ENCODE data around the gene SHANK3. TPM values are rescaled to one million over a fixed set of nuclear protein-coding genes. Genes with fewer than 3 reads are reported as not detected.
A peak's percentile ranks its signal among the peaks of the same experiment; 100 is the strongest.

SHANK3 gene
- total RNA-seq (under 1 TPM in 1 of 2 experiments, not detected in 1; 0.05 TPM), polyA plus RNA-seq (not detected), total RNA-seq (0 to 0.50 (median 0.04) reads per million in 6 experiments)

DNA sequence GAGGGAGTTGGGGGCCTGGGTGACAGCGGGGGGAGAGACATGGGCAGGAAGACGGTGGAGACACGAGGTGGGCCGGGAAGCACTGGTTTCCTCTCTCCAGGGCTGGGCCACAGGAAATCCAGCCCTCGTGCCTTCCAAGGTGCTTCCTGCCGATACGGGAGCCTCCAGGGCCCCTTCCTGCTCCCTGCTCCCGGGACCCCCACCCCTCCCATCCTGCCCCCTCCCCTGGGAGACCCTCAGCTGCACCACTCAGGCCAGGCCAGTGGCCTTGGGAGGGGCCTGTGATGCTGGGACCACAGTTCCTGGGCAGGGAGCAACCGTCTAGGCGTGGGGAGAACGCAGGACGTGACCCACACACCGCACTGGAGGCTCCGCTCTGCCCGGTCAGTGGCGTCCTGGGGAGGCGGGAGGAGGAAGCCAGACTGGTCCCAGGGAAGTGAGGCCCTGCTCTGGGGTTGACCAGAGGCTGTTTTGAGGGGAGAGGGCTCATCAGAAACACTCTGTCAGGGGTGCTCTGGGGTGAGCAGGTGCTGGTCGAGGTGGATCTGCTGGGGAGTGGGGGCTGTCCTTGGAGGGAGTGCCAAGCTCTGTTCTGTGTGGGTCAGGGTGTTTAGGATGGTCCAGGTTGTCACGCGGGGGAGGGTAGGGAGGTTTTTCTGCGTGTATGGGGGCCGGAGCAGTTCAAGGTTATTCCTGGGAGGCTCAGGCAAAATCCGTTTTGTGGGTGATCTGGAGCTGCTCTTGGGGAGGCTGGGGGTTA, at the start of gene SHANK3:
TSS of gene SHANK3 (plus strand) at position 353 of the 760 bp plus-strand sequence.
- H3K4me3 Mint-ChIP-seq = peak within 1 kb of the TSS; percentile 51 to 83 (median 73)
- H3K4me1 Mint-ChIP-seq = peaks cover 15 to 35% (median 21%) of the 10 kb centered on the region in 4 donors
- no peaks in the 10 kb centered on the region for H3K9me3 Mint-ChIP-seq
- H3K36me3 Mint-ChIP-seq = no peaks in the 10 kb centered on the region
- DNase-seq = no peak
- peak within 1 kb of the TSS in 6 of 10 donors; percentile 29 to 78 (median 60) for H3K27ac Mint-ChIP-seq
- no peak for ATAC-seq
- POLR2A ChIA-PET = interaction anchor here (0.7 kb wide), 1 partner anchor 38 kb away, joined by 3 read pairs; no protein-coding TSS in a partner anchor
- H3K27me3 Mint-ChIP-seq = peaks cover 13 to 34% (median 22%) of the 10 kb centered on the region in 5 donors

- H3K36me3 Mint-ChIP-seq = peaks cover 0 to 8% (median 0%) of the 10 kb centered on the region in 3 donors
- ATAC-seq = no peak
- H3K9me3 Mint-ChIP-seq = no peaks in the 10 kb centered on the region
- POLR2A ChIA-PET = interaction anchor here (1.8 kb wide), 1 partner anchor 76 kb away, joined by 4 read pairs; no protein-coding TSS in a partner anchor
- H3K4me1 Mint-ChIP-seq = peaks cover 31 to 62% (median 56%) of the 10 kb centered on the region in 4 donors
- DNase-seq = no peak
- peak overlapping the region in 3 of 10 donors; percentile 17 to 42 (median 30) for H3K4me3 Mint-ChIP-seq
- H3K27me3 Mint-ChIP-seq = no peaks in the 10 kb centered on the region
- peak overlapping the region; percentile 41 to 82 (median 78) for H3K27ac Mint-ChIP-seq
These were observed 48.1 kb upstream of the SHANK3 start for GRCh38 chr22:50624347-50625130.

- peak overlapping the region in 2 of 10 donors; percentile 58 to 65 for H3K4me3 Mint-ChIP-seq
These were observed 47.5 kb upstream of the SHANK3 start for GRCh38 chr22:50625131-50625567.

GRCh38 chr22:50625568-50626313, 46.9 kb upstream of the SHANK3 start:
- Mint-ChIP-seq H3K4me3 (peak overlapping the region in 2 of 10 donors; percentile 10 to 58), H3K27me3 (no peaks in the 10 kb centered on the region), H3K36me3 (peaks cover 0 to 8% (median 0%) of the 10 kb centered on the region in 3 donors), H3K27ac (peak overlapping the region in 2 of 10 donors; percentile 20 to 29), H3K9me3 (no peaks in the 10 kb centered on the region), H3K4me1 (peaks cover 36 to 57% (median 53%) of the 10 kb centered on the region in 4 donors)
- DNase-seq (no peak), ATAC-seq (no peak)
- POLR2A ChIA-PET = interaction anchor here (1.1 to 3.1 kb wide), 3 partner anchors 78 to 100 kb away, joined by 3 to 13 read pairs (median 4); partner anchors contain the start of gene SCO2

More at GRCh38 chr22:50625131-50625567, 47.5 kb upstream of the SHANK3 start:
- Mint-ChIP-seq H3K27ac (peak overlapping the region in 5 of 10 donors; percentile 29 to 79 (median 73)), H3K36me3 (peaks cover 0 to 8% (median 0%) of the 10 kb centered on the region in 3 donors), H3K9me3 (no peaks in the 10 kb centered on the region), H3K4me1 (peaks cover 35 to 59% (median 57%) of the 10 kb centered on the region in 4 donors), H3K27me3 (no peaks in the 10 kb centered on the region)
- ATAC-seq = no peak
- DNase-seq = no peak
- POLR2A ChIA-PET = interaction anchor here (1.8 kb wide), 1 partner anchor 77 kb away, joined by 4 read pairs; no protein-coding TSS in a partner anchor

DNA sequence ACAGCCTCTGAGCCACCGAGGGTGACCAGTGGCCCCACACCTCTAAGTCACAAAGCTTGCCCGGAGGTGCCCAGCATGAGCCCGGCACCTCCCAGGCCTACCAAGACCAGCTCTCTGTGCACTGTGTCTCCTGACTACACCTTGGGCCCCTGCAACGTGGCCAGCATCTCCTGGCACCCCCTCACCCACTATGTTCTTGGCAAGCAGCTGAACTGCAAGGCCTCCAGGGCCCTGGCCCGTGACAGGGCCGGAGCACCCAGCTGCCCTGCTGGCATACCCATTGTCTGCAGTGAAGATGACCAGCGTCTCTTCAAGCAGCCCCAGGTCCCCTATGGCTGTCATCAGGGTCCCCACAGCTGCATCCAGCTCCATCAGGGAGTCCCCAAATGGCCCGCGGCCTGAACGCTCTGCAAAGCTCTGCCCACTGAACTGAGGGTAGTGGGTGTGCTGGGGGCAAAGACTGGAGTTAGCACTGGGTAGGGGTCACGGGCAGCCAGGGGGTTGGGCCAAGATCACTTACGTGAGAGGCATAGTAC, 46.2 kb upstream of the SHANK3 start:
- ATAC-seq (no peak), DNase-seq (no peak)
- Mint-ChIP-seq H3K4me3 (peak overlapping the region; percentile 46 to 81 (median 76)), H3K27me3 (no peaks in the 10 kb centered on the region), H3K9me3 (no peaks in the 10 kb centered on the region), H3K4me1 (peaks cover 32 to 51% (median 47%) of the 10 kb centered on the region in 4 donors), H3K36me3 (peaks cover 0 to 8% (median 0%) of the 10 kb centered on the region in 3 donors), H3K27ac (peak overlapping the region; percentile 31 to 92 (median 76))
- POLR2A ChIA-PET = interaction anchor here (0.7 to 3.1 kb wide), 4 partner anchors 44 to 101 kb away, joined by 3 to 13 read pairs (median 4); partner anchors contain the start of gene SCO2

DNA sequence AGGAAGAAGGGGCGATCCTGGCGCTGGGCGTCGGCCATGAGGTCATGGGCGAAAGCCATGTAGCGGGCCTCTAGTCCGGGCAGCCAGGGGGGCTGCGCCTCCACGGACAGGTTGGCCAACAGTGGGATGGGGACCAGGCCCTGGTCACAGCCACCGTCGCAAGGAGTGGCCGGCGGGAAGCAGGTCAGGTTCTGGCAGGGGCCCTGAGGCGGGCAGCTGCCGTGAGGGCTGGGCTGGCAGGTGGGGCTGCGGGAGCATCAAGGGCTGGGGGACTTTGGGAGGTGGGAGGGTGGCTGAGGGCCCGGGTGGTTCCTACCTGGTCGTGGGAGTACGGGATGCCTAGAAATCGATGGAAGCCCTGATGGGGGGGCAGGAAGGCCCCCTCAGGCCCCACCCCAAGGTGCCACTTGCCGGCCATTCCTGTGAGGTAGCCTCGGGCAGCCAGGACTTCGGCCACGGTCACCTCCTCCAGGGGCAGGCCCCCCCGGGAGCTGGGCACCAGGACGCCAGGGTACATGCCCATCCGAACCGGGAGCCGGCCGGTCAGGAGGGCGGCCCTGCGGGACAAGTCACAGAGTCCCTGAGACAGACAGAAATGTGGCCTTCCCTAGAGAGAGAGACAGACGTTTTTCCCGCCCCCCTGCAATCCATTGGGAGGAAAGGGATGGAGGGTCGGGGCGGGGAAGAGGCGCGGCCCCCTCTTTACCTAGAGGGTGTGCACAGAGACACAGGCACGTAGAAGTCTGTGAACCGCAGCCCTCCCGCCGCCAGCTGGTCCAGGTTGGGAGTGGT, 45.6 kb upstream of the SHANK3 start:
- POLR2A ChIA-PET = interaction anchor here (0.7 to 3.1 kb wide), 7 partner anchors 15 to 435 kb away, joined by 3 to 13 read pairs (median 4); partner anchors contain the start of genes LMF2, NCAPH2 and SCO2
- Mint-ChIP-seq H3K4me1 (peaks cover 25 to 44% (median 40%) of the 10 kb centered on the region in 4 donors), H3K4me3 (peak overlapping the region; percentile 72 to 87 (median 79)), H3K9me3 (no peaks in the 10 kb centered on the region), H3K27me3 (no peaks in the 10 kb centered on the region), H3K27ac (peak overlapping the region; percentile 48 to 92 (median 84)), H3K36me3 (peaks cover 0 to 8% (median 0%) of the 10 kb centered on the region in 3 donors)
- ATAC-seq = no peak
- no peak for DNase-seq

- DNase-seq = peak; percentile 59 to 87 (median 74)
- peak; percentile 91 to 92 for ATAC-seq
- POLR2A ChIA-PET = interaction anchor here (0.7 to 3.1 kb wide), 10 partner anchors 15 to 436 kb away, joined by 3 to 13 read pairs (median 4); partner anchors contain the start of genes CHKB, LMF2, NCAPH2 and SCO2
These were observed 44.7 kb upstream of the SHANK3 start, which contains the start of gene ARSA for GRCh38 chr22:50627642-50628542. Gene ARSA, minus strand, starts transcription at chr22:50628152. Its CDS starts 373 bp downstream, at chr22:50627779.

GRCh38 chr22:50628543-50629134, 44.0 kb upstream of the SHANK3 start:
- DNase-seq (peak in 2 of 10 donors; percentile 29 to 65), ATAC-seq (peak; percentile 15 to 17)
- Mint-ChIP-seq H3K36me3 (peaks cover 0 to 8% (median 0%) of the 10 kb centered on the region in 3 donors), H3K9me3 (no peaks in the 10 kb centered on the region), H3K4me1 (peaks cover 22 to 33% (median 28%) of the 10 kb centered on the region in 4 donors), H3K27ac (peak overlapping the region; percentile 89 to 97 (median 93)), H3K27me3 (no peaks in the 10 kb centered on the region), H3K4me3 (peak overlapping the region; percentile 79 to 96 (median 91))
- POLR2A ChIA-PET = interaction anchor here (0.7 to 3.1 kb wide), 7 partner anchors 46 to 130 kb away, joined by 3 to 13 read pairs (median 3); partner anchors contain the start of genes CHKB, LMF2, NCAPH2 and SCO2

More at GRCh38 chr22:50627642-50628542, 44.7 kb upstream of the SHANK3 start, which contains the start of gene ARSA:
- Mint-ChIP-seq H3K4me1 (peaks cover 22 to 35% (median 32%) of the 10 kb centered on the region in 4 donors), H3K27ac (peak within 1 kb of the TSS; percentile 89 to 97 (median 93)), H3K4me3 (peak within 1 kb of the TSS; percentile 79 to 96 (median 91)), H3K36me3 (peaks cover 0 to 8% (median 0%) of the 10 kb centered on the region in 3 donors), H3K9me3 (no peaks in the 10 kb centered on the region), H3K27me3 (no peaks in the 10 kb centered on the region)

DNA sequence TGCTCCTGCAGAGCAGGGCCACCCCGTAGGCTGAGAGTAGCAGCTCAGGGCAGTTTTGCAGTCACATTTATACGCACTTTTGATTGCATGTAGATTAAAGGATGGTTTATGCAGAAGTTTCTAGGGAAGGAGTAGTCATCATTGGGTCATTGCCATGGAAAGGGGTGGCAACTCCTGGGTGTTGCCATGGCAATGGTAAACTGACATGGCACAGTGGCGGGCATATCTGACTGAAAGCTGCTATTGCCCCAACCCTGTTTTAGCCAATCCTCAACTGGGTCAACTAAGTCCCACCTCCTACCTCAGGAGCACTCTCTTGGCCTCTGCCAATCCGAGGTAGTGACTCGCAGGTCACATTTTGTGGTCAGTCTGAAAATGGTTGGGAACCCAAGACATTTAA, 42.2 kb upstream of the SHANK3 start:
- Mint-ChIP-seq H3K4me1 (peaks cover 19 to 28% (median 27%) of the 10 kb centered on the region in 4 donors), H3K36me3 (peaks cover 0 to 1% (median 0%) of the 10 kb centered on the region in 3 donors), H3K27me3 (no peaks in the 10 kb centered on the region), H3K4me3 (no peak overlapping the region), H3K9me3 (no peaks in the 10 kb centered on the region), H3K27ac (peak overlapping the region in 3 of 10 donors; percentile 32 to 63 (median 44))
- POLR2A ChIA-PET = interaction anchor here (0.7 to 1.6 kb wide), 2 partner anchors 9 to 122 kb away, joined by 3 to 9 read pairs; partner anchors contain the start of genes LMF2 and NCAPH2
- ATAC-seq (no peak), DNase-seq (no peak)
